Endothelial cell of umbilical vein (primary cell): ENCODE data around the gene ZDHHC22. TPM values are rescaled to one million over a fixed set of nuclear protein-coding genes. Genes with fewer than 3 reads are reported as not detected.
A peak's percentile ranks its signal among the peaks of the same experiment; 100 is the strongest.

Source experiments
- Bru-seq: library from RNA; stranded (reverse); fragments of 400-500 nt; gene quantifications from one replicate; lab custom pipeline; 2021; lab: Mats Ljungman, UMichigan
- BruChase-seq, 2 experiments: library from RNA; stranded (reverse); fragments of 400-500 nt; gene quantifications; one replicate each; lab custom pipeline; 2021; lab: Mats Ljungman, UMichigan
- BruUV-seq: library from RNA; stranded (reverse); fragments of 400-500 nt; replicated peaks from 2 replicates; lab custom pipeline; 2021; lab: Mats Ljungman, UMichigan
- CTCF ChIA-PET: fragments of 300-600, 350-600 bp; sonication (Branson Sonifier 250); formaldehyde crosslinking; loops from one replicate; lab custom pipeline; 2021; ENCODE audit warnings: antibody characterized with exemption, inconsistent platforms; lab: Charles Lee
- POLR2A ChIA-PET: fragments of 300-600, 350-600 bp; sonication (Branson Sonifier 250); formaldehyde crosslinking; loops from one replicate; lab custom pipeline; 2021; ENCODE audit warnings: antibody characterized with exemption, inconsistent platforms; lab: Charles Lee
- DNase-seq: peaks from one replicate; pipeline ENCODE4 v3.0.0-alpha.2; 2011; ENCODE audit warnings: low read depth, low spot score
- FAIRE-seq: peaks from 2 replicates; lab custom pipeline; 2011; peaks lifted over from hg19 to GRCh38; lab: Jason Lieb, UNC
- H2AFZ ChIP-seq: 2 replicates; pipeline ENCODE4 v1.6.0; 2012; ENCODE audit warnings: low read depth, low read length, control low read depth, inconsistent platforms
- H3K27ac ChIP-seq: 2 replicates; pipeline ENCODE4 v1.5.1; 2011; ENCODE audit warnings: low read depth, mild to moderate bottlenecking, control low read depth, low read length, moderate library complexity; ENCODE audit not compliant: insufficient read depth
- H3K27me3 ChIP-seq, 2 experiments: 2 replicates each; pipeline versions ENCODE4 v1.6.0 to v1.6.1; 2011; ENCODE audit warnings: low read length in 2 of 2, mixed read lengths in 1 of 2; ENCODE audit not compliant: control insufficient read depth in 2 of 2, insufficient read depth in 2 of 2
- H3K36me3 ChIP-seq, 2 experiments: 2 replicates in 1 of 2; 3 replicates in 1 of 2; pipeline ENCODE4 v1.5.1; 2011; ENCODE audit warnings: low read length in 2 of 2, mild to moderate bottlenecking in 1 of 2, moderate library complexity in 1 of 2; ENCODE audit not compliant: control insufficient read depth in 2 of 2, insufficient read depth in 2 of 2; ENCODE audit errors: extremely low read depth in 1 of 2
- H3K4me1 ChIP-seq: 3 replicates; pipeline ENCODE4 v1.5.1; 2011; ENCODE audit warnings: mild to moderate bottlenecking, low read length; ENCODE audit not compliant: control insufficient read depth, insufficient read depth; ENCODE audit errors: extremely low read depth
- H3K4me2 ChIP-seq: 2 replicates; pipeline ENCODE4 v1.6.1; 2011; ENCODE audit warnings: low read length, control low read depth, mixed read lengths; ENCODE audit not compliant: insufficient read depth
- H3K4me3 ChIP-seq, 3 experiments: fragments of 200-600 bp in 1 of 3; sonication (generic), shearing (Covaris generic) in 1 of 3; replicated peaks in 1 of 3; 2 replicates each; pipeline ENCODE4 v1.5.1; 2011 to 2016; ENCODE audit warnings: control low read depth in 3 of 3, low read length in 3 of 3, mild to moderate bottlenecking in 2 of 3, inconsistent platforms in 1 of 3, low read depth in 1 of 3, moderate library complexity in 1 of 3; ENCODE audit not compliant: insufficient read depth in 1 of 3
- H3K79me2 ChIP-seq: 2 replicates; pipeline ENCODE4 v1.6.0; 2012; ENCODE audit warnings: low read length, inconsistent platforms; ENCODE audit not compliant: control insufficient read depth, insufficient read depth
- H3K9ac ChIP-seq: replicated peaks from 2 replicates; pipeline ENCODE3; 2011; ENCODE audit warnings: low read length, control low read depth; ENCODE audit not compliant: insufficient read depth; ENCODE audit errors: extremely low read depth
- H3K9me1 ChIP-seq: replicated peaks from 3 replicates; pipeline ENCODE4 v1.6.0; 2011; ENCODE audit warnings: mild to moderate bottlenecking, low read length; ENCODE audit not compliant: control insufficient read depth, insufficient read depth; ENCODE audit errors: extremely low read depth
- H3K9me3 ChIP-seq: replicated peaks from 2 replicates; pipeline ENCODE4 v1.5.1; 2012; ENCODE audit warnings: low read length, inconsistent platforms; ENCODE audit not compliant: control insufficient read depth, insufficient read depth
- H4K20me1 ChIP-seq: replicated peaks from 2 replicates; pipeline ENCODE3; 2011; ENCODE audit warnings: mild to moderate bottlenecking, low read length; ENCODE audit not compliant: control insufficient read depth, insufficient read depth; ENCODE audit errors: extremely low read depth
- EZH2 ChIP-seq: IDR thresholded peaks from 2 replicates; pipeline ENCODE4 v1.6.1; 2012; ENCODE audit warnings: borderline replicate concordance, low read depth, mild to moderate bottlenecking, moderate library complexity, low read length, inconsistent platforms; ENCODE audit not compliant: severe bottlenecking
- FOS ChIP-seq: IDR thresholded peaks from 2 replicates; pipeline ENCODE4 v1.6.1; 2011; ENCODE audit warnings: mild to moderate bottlenecking, low read length, moderate library complexity, borderline replicate concordance; ENCODE audit not compliant: insufficient read depth
- GATA2 ChIP-seq: IDR thresholded peaks from 2 replicates; pipeline ENCODE4 v1.7.0; 2011; ENCODE audit warnings: low read depth, mild to moderate bottlenecking, moderate library complexity, mixed read lengths, low read length; ENCODE audit not compliant: insufficient read length, insufficient read depth
- JUN ChIP-seq: IDR thresholded peaks from 2 replicates; pipeline ENCODE4 v1.6.1; 2011; ENCODE audit warnings: borderline replicate concordance, low read depth; ENCODE audit not compliant: insufficient read length, insufficient read depth
- MAX ChIP-seq: IDR thresholded peaks from 2 replicates; pipeline ENCODE4 v1.6.1; 2011; ENCODE audit not compliant: insufficient read depth, insufficient read length
- MYC ChIP-seq: IDR thresholded peaks from one replicate; pipeline ENCODE4 v1.6.1; 2011; ENCODE audit warnings: mild to moderate bottlenecking, low read depth, low read length
- POLR2AphosphoS5 ChIP-seq: IDR thresholded peaks from 2 replicates; pipeline ENCODE4 v1.6.1; 2012; ENCODE audit warnings: low read depth, mild to moderate bottlenecking, control low read depth, low read length, moderate library complexity; ENCODE audit not compliant: insufficient read depth
- dilution Hi-C: fragments of 300-500 bp; cut with MboI; formaldehyde crosslinking; loops from one replicate; pipeline ENCODE4 v1.15.0; 2019; ENCODE audit warnings: low sequenced_read_pairs; ENCODE audit not compliant: extremely low pct_ligation_motif_present
- intact Hi-C: fragments of 100-400 bp; cut with micrococcal nuclease; formaldehyde crosslinking; loops from one replicate; pipeline ENCODE4 v1.10.0; 2022
- long read RNA-seq: library from polyadenylated mRNA; stranded (forward); transcript quantifications from one replicate; pipeline ENCODE4 v2.0.0, GENCODE V29; 2021
- polyA minus RNA-seq, 3 experiments: library from RNA; depleted of rRNA, polyadenylated mRNA; stranded (reverse); fragments of >200 nt; gene quantifications; 1 replicate in 1 of 3; 2 replicates in 2 of 3; pipeline ENCODE4 v1.2.3, GENCODE V29; 2011
- polyA plus RNA-seq, 4 experiments: library from polyadenylated mRNA; depleted of rRNA in 3 of 4; stranded (reverse) in 3 of 4; unstranded in 1 of 4; fragments of >200 nt; gene quantifications; 2 replicates each; pipeline versions ENCODE4 v1.2.1 to v1.2.3, GENCODE V29; 2011 to 2012; ENCODE audit warnings: missing spikeins in 1 of 4
- total RNA-seq: library from RNA; stranded (reverse); gene quantifications from 2 replicates; pipeline ENCODE4 v1.2.3, GENCODE V29; 2021
- TF ChIP-seq, protein P1 (sequence below), 2 donors: IDR thresholded peaks; 1 replicate in 1 of 2; 2 replicates in 1 of 2; pipeline ENCODE4 v1.5.1; 2011; ENCODE audit warnings: low read length in 2 of 2, mild to moderate bottlenecking in 2 of 2, moderate library complexity in 2 of 2, control low read depth in 1 of 2, inconsistent platforms in 1 of 2, low read depth in 1 of 2; ENCODE audit not compliant: insufficient read depth in 1 of 2; ENCODE audit errors: extremely low read depth in 1 of 2

The ZDHHC22 gene
- total RNA-seq, result 0.24 and 0.28 TPM in 2 replicates
- 0.03 and 0.08 TPM in 2 replicates for polyA plus RNA-seq
- polyA plus RNA-seq (2011; cell fraction: cytosol; rRNA removed), result 0.03 and 0.04 TPM in 2 replicates
- 0.06 TPM in 1 of 2 replicates, not detected in the other for polyA plus RNA-seq (2011; cell fraction: nucleus; rRNA removed)
- polyA plus RNA-seq (2012), result 0.04 TPM in 1 of 2 replicates, not detected in the other
- polyA minus RNA-seq, result 0.04 TPM in 1 of 2 replicates, not detected in the other
- polyA minus RNA-seq (2011; cell fraction: cytosol; rRNA and poly(A)+ RNA removed), result not detected
- polyA minus RNA-seq (2011; cell fraction: nucleus; rRNA and poly(A)+ RNA removed), result not detected in 2 replicates
- Bru-seq, nascent RNA, result not detected
- not detected for BruChase-seq, experiment 1, labeled RNA remaining after a 6-hour chase
- BruChase-seq, experiment 2, labeled RNA remaining after a 2-hour chase, result percentile 12 among the genes with signal in this experiment
- long read RNA-seq, partial matches to known transcripts, result 0 of 1 reads
- long read RNA-seq, other reads (novel, unspliced or antisense), result 1 of 1 reads

- no TSS peak for BruUV-seq
- FAIRE-seq, result no peak
- dilution Hi-C loops, result no loop called here
- Histone ChIP-seq H3K36me3 (no peaks in the 10 kb centered on the region), H3K27ac (no peak within 1 kb of the TSS), H3K9me3 (no peaks in the 10 kb centered on the region), H3K4me3 (peak within 1 kb of the TSS in 2 of 3 experiments; percentile 6 to 34), H3K27me3 (peaks cover 60 to 65% of the 10 kb centered on the region in 2 experiments), H3K9ac (no peak within 1 kb of the TSS), H3K4me2 (peak within 1 kb of the TSS; percentile 57), H3K79me2 (no peaks in the 10 kb centered on the region), H2AFZ (peak within 1 kb of the TSS; percentile 51), H3K4me1 (peaks cover 13% of the 10 kb centered on the region), H4K20me1 (no peaks in the 10 kb centered on the region), H3K9me1 (no peaks in the 10 kb centered on the region)
- no peak for TF ChIP-seq FOS
- no peak for TF ChIP-seq JUN
- TF ChIP-seq MYC, result no peak
- no peak for TF ChIP-seq MAX
- no peak for TF ChIP-seq EZH2
- no peak for TF ChIP-seq POLR2AphosphoS5
- no peak for TF ChIP-seq GATA2
- TF ChIP-seq, protein P1, sequence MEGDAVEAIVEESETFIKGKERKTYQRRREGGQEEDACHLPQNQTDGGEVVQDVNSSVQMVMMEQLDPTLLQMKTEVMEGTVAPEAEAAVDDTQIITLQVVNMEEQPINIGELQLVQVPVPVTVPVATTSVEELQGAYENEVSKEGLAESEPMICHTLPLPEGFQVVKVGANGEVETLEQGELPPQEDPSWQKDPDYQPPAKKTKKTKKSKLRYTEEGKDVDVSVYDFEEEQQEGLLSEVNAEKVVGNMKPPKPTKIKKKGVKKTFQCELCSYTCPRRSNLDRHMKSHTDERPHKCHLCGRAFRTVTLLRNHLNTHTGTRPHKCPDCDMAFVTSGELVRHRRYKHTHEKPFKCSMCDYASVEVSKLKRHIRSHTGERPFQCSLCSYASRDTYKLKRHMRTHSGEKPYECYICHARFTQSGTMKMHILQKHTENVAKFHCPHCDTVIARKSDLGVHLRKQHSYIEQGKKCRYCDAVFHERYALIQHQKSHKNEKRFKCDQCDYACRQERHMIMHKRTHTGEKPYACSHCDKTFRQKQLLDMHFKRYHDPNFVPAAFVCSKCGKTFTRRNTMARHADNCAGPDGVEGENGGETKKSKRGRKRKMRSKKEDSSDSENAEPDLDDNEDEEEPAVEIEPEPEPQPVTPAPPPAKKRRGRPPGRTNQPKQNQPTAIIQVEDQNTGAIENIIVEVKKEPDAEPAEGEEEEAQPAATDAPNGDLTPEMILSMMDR (IDR thresholded peaks at IDR 0.05; ENCODE audit: extremely low read depth in 1 of 2, insufficient read depth in 1 of 2, low read depth in 1 of 2, low read length in 2 of 2), result peak; percentile 38 to 61
- DNase-seq, result peak; percentile 45
- CTCF ChIA-PET, result interaction anchor here (1.3 to 2.7 kb wide), 4 partner anchors 9 to 268 kb away, joined by 3 to 20 read pairs (median 6); no protein-coding TSS in a partner anchor
- intact Hi-C loops, result loop anchor here (2.0 kb wide), 3 partner anchors 65 to 179 kb away; partner anchors contain the start of genes GSTZ1 and POMT2
- POLR2A ChIA-PET, result no interaction called here
Observed at GRCh38 chr14:77141214-77142004, at the start of gene ZDHHC22. TSS of gene ZDHHC22 (minus strand) at chr14:77141791. CDS start at chr14:77139738, 2,053 bp downstream.
